ENCODE results near the gene SMPD3. TPM values are rescaled to one million over a fixed set of nuclear protein-coding genes. Genes with fewer than 3 reads are reported as not detected.

The SMPD3 gene
- total RNA-seq, 1 experiment from 2014 or later: 0.89 TPM

DNA sequence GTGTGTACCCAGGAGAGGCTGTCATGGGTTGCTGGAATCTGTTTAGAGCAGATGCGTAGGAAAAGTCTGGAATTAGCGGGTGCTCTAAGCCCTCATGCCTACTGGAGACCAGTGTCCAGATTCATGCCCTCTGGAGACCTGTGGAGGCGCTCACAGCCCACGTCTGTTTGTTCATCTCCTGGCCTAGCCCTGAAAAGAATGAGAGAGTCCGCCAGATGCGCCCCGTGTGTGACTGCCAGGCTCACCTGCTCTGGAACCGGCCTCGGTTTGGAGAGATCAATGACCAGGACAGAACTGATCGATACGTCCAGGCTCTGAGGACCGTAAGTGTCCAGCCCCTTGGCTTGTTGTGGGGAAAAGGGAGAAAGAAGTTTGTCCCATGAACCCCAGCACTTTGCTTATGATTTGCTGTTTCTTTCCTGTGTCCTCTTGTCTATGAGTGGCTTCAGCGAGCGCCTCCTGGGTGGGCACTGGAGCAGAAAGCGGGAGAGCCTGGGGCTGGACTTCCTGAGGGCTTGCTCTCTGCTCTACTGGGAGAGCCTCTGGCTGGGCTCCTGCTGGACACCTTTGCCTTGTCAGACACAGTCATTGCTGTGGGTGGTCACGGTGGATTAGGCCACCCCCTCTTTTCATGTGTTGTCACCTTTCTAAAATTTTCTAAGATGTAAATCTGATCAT, 102.2 kb downstream of the SMPD3 start (continued):
- TF ChIP-seq SRF (IDR thresholded peaks at IDR 0.05; ENCODE audit: low read depth): no peak

DNA sequence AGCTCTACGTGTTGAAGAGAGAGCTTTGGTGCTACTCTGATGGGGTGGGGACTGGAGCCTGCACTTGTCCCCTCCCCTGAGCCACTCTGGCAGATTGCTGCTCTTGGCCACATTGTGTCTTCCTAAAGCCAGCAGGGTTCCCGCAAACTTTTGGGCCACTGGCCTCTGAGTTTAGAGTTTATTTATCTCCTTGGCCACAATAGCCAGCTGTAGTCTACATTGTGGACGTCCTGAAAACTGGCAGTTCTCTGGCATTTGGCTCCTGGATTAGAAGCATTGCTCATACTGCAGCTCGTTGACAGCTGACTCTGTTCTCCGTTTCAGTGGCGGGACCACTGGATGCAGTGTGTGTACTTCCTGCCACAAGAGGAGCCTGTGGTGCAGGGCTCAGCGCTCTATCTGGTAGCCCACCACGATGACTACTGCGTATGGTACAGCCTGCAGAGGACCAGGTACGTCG, 102.9 kb downstream of the SMPD3 start:
- Histone ChIP-seq H3K79me2 (ENCODE audit: insufficient read depth, low read length) (no peaks in the 10 kb centered on the region), H3K4me2 (ENCODE audit: low read length) (no peak overlapping the region), H3K27me3 (ENCODE audit: insufficient read depth, low read length) (no peaks in the 10 kb centered on the region), H3K9ac (ENCODE audit: low read length) (no peak overlapping the region), H3K4me3 (replicated peaks in 1 of 2; ENCODE audit: low read depth in 1 of 2, low read length in 2 of 2) (no peak overlapping the region), H2AFZ (ENCODE audit: low read depth, low read length, poor library complexity, severe bottlenecking) (no peak overlapping the region), H3K27ac (ENCODE audit: low read depth, low read length) (no peak overlapping the region), H3K36me3 (ENCODE audit: control insufficient read depth in 1 of 2, insufficient read depth in 2 of 2, low read length in 2 of 2) (peaks cover 24 to 35% of the 10 kb centered on the region in 2 experiments; a peak in 3 of 4 replicates), H3K9me2 (ENCODE audit: insufficient read depth) (no peaks in the 10 kb centered on the region), H3K4me1 (ENCODE audit: control insufficient read depth in 1 of 2, insufficient read depth in 2 of 2, low read length in 2 of 2) (no peaks in the 10 kb centered on the region), H4K20me1 (ENCODE audit: insufficient read depth) (no peaks in the 10 kb centered on the region), H3K9me3 (ENCODE audit: control insufficient read depth in 1 of 2, insufficient read depth in 1 of 2, low read depth in 1 of 2, low read length in 2 of 2) (no peaks in the 10 kb centered on the region)
- CTCF ChIA-PET: no interaction called here
- POLR2A ChIA-PET: no interaction called here
- TF ChIP-seq ELF1 (IDR thresholded peaks at IDR 0.05; ENCODE audit: borderline replicate concordance, low read depth) (no peak), CEBPB (IDR thresholded peaks at IDR 0.05; ENCODE audit: low read depth) (no peak), POLR2A (IDR thresholded peaks at IDR 0.05; ENCODE audit: borderline replicate concordance, extremely low read depth, insufficient read depth, insufficient read length) (no peak)
- TF ChIP-seq, protein P1, sequence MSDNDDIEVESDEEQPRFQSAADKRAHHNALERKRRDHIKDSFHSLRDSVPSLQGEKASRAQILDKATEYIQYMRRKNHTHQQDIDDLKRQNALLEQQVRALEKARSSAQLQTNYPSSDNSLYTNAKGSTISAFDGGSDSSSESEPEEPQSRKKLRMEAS (IDR thresholded peaks at IDR 0.05): no peak
- TF ChIP-seq, protein P2, sequence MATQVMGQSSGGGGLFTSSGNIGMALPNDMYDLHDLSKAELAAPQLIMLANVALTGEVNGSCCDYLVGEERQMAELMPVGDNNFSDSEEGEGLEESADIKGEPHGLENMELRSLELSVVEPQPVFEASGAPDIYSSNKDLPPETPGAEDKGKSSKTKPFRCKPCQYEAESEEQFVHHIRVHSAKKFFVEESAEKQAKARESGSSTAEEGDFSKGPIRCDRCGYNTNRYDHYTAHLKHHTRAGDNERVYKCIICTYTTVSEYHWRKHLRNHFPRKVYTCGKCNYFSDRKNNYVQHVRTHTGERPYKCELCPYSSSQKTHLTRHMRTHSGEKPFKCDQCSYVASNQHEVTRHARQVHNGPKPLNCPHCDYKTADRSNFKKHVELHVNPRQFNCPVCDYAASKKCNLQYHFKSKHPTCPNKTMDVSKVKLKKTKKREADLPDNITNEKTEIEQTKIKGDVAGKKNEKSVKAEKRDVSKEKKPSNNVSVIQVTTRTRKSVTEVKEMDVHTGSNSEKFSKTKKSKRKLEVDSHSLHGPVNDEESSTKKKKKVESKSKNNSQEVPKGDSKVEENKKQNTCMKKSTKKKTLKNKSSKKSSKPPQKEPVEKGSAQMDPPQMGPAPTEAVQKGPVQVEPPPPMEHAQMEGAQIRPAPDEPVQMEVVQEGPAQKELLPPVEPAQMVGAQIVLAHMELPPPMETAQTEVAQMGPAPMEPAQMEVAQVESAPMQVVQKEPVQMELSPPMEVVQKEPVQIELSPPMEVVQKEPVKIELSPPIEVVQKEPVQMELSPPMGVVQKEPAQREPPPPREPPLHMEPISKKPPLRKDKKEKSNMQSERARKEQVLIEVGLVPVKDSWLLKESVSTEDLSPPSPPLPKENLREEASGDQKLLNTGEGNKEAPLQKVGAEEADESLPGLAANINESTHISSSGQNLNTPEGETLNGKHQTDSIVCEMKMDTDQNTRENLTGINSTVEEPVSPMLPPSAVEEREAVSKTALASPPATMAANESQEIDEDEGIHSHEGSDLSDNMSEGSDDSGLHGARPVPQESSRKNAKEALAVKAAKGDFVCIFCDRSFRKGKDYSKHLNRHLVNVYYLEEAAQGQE (IDR thresholded peaks at IDR 0.05; ENCODE audit: low read depth): no peak
- DNase-seq (ENCODE audit: low read depth, low spot score): no peak
- BruUV-seq (replicated peaks): no TSS peak
- intact Hi-C loops (cut with micrococcal nuclease): no loop called here
- RAD21 ChIA-PET (ENCODE audit: low non-redundant PET in 1 of 2, low total read pairs in 2 of 2, uncharacterized antibody in 2 of 2, unreplicated experiment in 2 of 2): no interaction called here
- no peak for ATAC-seq

Measured in HCT116 (cell line).